Measurements from ENCODE around the gene MAP2K1. TPM values are rescaled to one million over a fixed set of nuclear protein-coding genes. Genes with fewer than 3 reads are reported as not detected.

MAP2K1 gene
- total and polyA plus RNA-seq, 4 donors = 14.3 to 30.2 (median 24.4) TPM

- WGBS = 5% methylated on average over 43 of the region's 43 CpGs
- peaks cover 9 to 63% (median 50%) of the 10 kb centered on the region in 4 donors for H3K36me3 ChIP-seq (ENCODE audit: control insufficient read depth in 4 of 4, insufficient read depth in 3 of 4, low read depth in 1 of 4, low read length in 3 of 4)
- DNase-seq (ENCODE audit: low spot score) = peak; percentile 97
- TF ChIP-seq JUND (IDR thresholded peaks at IDR 0.05) (peak; percentile 67 to 72), GABPA (IDR thresholded peaks at IDR 0.05 in 1 of 2, conservative IDR thresholded peaks at IDR 0.05 in 1 of 2) (peak in 1 of 2 donors; percentile 89), NR2F2 (IDR thresholded peaks at IDR 0.05) (no peak), HNF4A (conservative IDR thresholded peaks at IDR 0.05) (no peak), RXRA (IDR thresholded peaks at IDR 0.05) (peak in 1 of 2 donors; percentile 32), YY1 (IDR thresholded peaks at IDR 0.05) (peak; percentile 77), RAD21 (IDR thresholded peaks at IDR 0.05) (peak; percentile 84 to 89), TAF1 (conservative IDR thresholded peaks at IDR 0.05) (no peak), MAX (IDR thresholded peaks at IDR 0.05) (peak; percentile 77), REST (IDR thresholded peaks at IDR 0.05) (peak; percentile 29), SP1 (IDR thresholded peaks at IDR 0.05) (peak; percentile 42), EGR1 (IDR thresholded peaks at IDR 0.05; ENCODE audit: low read depth in 2 of 2) (no peak), ZBTB33 (IDR thresholded peaks at IDR 0.05) (no peak), CTCF (IDR thresholded peaks at IDR 0.05; ENCODE audit: low read depth, low read length, missing input control) (peak; percentile 92), HNF4G (IDR thresholded peaks at IDR 0.05) (no peak), FOXA2 (IDR thresholded peaks at IDR 0.05) (no peak), ATF3 (IDR thresholded peaks at IDR 0.05) (peak; percentile 59), FOXA1 (IDR thresholded peaks at IDR 0.05) (no peak)
- H3K4me3 ChIP-seq (ENCODE audit: low read depth in 1 of 3, low read length in 3 of 3) = peak within 1 kb of the TSS; percentile 74 to 95 (median 85)
- peak within 1 kb of the TSS; percentile 78 to 92 for H3K27ac ChIP-seq (ENCODE audit: low read depth in 1 of 2, low read length in 2 of 2)
- no peaks in the 10 kb centered on the region for H3K9me3 ChIP-seq (ENCODE audit: control insufficient read depth in 4 of 4, low read length in 3 of 4)
- peak within 1 kb of the TSS; percentile 41 to 90 for H3K9ac ChIP-seq (ENCODE audit: low read depth in 1 of 2, low read length in 2 of 2)
- H3K27me3 ChIP-seq (ENCODE audit: control insufficient read depth in 4 of 4, insufficient read depth in 4 of 4, low read length in 3 of 4) = no peaks in the 10 kb centered on the region
- peaks cover 3 to 51% (median 43%) of the 10 kb centered on the region in 4 donors for H3K4me1 ChIP-seq (ENCODE audit: control insufficient read depth in 4 of 4, insufficient read depth in 4 of 4, low read length in 3 of 4)
Observed at GRCh38 chr15:66497502-66498455, 111.1 kb downstream of the MAP2K1 start, which contains the start of gene SNAPC5. Gene SNAPC5, minus strand, starts transcription at chr15:66497762. Its CDS starts 31 bp downstream, at chr15:66497731.

All from liver (tissue), 9 donors.